NB4 (cell line): ENCODE results near the gene BMAL1.

ENCODE experiments used
- DNase-seq: peaks from one replicate; pipeline ENCODE4 v3.0.0; 2010; ENCODE audit warnings: low read depth
- H3K4me3 ChIP-seq: one replicate; pipeline ENCODE4 v1.5.1; 2011; ENCODE audit warnings: mild to moderate bottlenecking, low read depth, low read length, moderate library complexity
- CTCF ChIP-seq: IDR thresholded peaks from one replicate; pipeline ENCODE4 v1.5.1; 2012; ENCODE audit warnings: low read depth, low read length
- MAX ChIP-seq: IDR thresholded peaks from 2 replicates; pipeline ENCODE4 v1.6.1; 2011; ENCODE audit warnings: low read depth, low read length
- MYC ChIP-seq: IDR thresholded peaks from 2 replicates; pipeline ENCODE4 v1.6.1; 2011; ENCODE audit warnings: low read depth, low read length
- POLR2A ChIP-seq: IDR thresholded peaks from 2 replicates; pipeline ENCODE4 v1.6.1; 2011; ENCODE audit warnings: mild to moderate bottlenecking; ENCODE audit not compliant: insufficient read length; ENCODE audit errors: extremely low read depth

The BMAL1 gene

GRCh38 chr11:13286279-13286821 is 8.8 kb downstream of the BMAL1 start:
- no peak for TF ChIP-seq MAX
- no peak for DNase-seq
- no peak overlapping the region for H3K4me3 ChIP-seq

GRCh38 chr11:13287036-13287435 is 9.4 kb downstream of the BMAL1 start:
- DNase-seq: no peak
- TF ChIP-seq MYC (no peak), CTCF (no peak), MAX (no peak), POLR2A (no peak)
- H3K4me3 ChIP-seq: no peak overlapping the region

GRCh38 chr11:13287681-13288080 is 10.1 kb downstream of the BMAL1 start:
- DNase-seq: no peak
- no peak overlapping the region for H3K4me3 ChIP-seq
- TF ChIP-seq CTCF (no peak), MYC (no peak), MAX (no peak), POLR2A (no peak)

GRCh38 chr11:13288375-13289029 is 10.9 kb downstream of the BMAL1 start:
- TF ChIP-seq MAX (no peak), MYC (no peak), CTCF (no peak), POLR2A (no peak)
- no peak for DNase-seq

GRCh38 chr11:13289081-13289480 is 11.5 kb downstream of the BMAL1 start:
- TF ChIP-seq CTCF (no peak), MAX (no peak), POLR2A (no peak), MYC (no peak)
- no peak for DNase-seq

More at GRCh38 chr11:13288375-13289029, 10.9 kb downstream of the BMAL1 start:
- no peak overlapping the region for H3K4me3 ChIP-seq

GRCh38 chr11:13290221-13290980 is 12.8 kb downstream of the BMAL1 start:
- TF ChIP-seq CTCF (no peak), MAX (no peak), MYC (no peak), POLR2A (no peak)
- H3K4me3 ChIP-seq: no peak overlapping the region
- DNase-seq: no peak

More at GRCh38 chr11:13289081-13289480, 11.5 kb downstream of the BMAL1 start:
- H3K4me3 ChIP-seq: no peak overlapping the region
